ENCODE measurements around the gene PTGDS. TPM values are rescaled to one million over a fixed set of nuclear protein-coding genes. Genes with fewer than 3 reads are reported as not detected.

PTGDS gene
- total RNA-seq, 1 experiment from 2014 or later: 3.6 TPM

- H3K27me3 ChIP-seq (ENCODE audit: insufficient read depth, low read length): no peaks in the 10 kb centered on the region
- no peak overlapping the region for H4K8ac ChIP-seq (replicated peaks; ENCODE audit: insufficient read length, low read depth, low read length)
- no peak overlapping the region for H2BK15ac ChIP-seq (ENCODE audit: low read depth, low read length)
- no peak overlapping the region for H3K23ac ChIP-seq (ENCODE audit: insufficient read length, low read depth, low read length)
- no peak overlapping the region for H2BK12ac ChIP-seq (ENCODE audit: insufficient read length, low read depth, low read length)
- H3K18ac ChIP-seq (ENCODE audit: insufficient read length, low read depth, low read length): no peak overlapping the region
- H3K27me3 Mint-ChIP-seq (ENCODE audit: low read depth): peaks cover 6% of the 10 kb centered on the region; the same call in 1 of the 2 replicates
- H3K4me1 Mint-ChIP-seq: peaks cover 2 to 3% of the 10 kb centered on the region in 2 experiments
- H3T11ph ChIP-seq (ENCODE audit: low read length): no peak overlapping the region
- H3K27ac Mint-ChIP-seq: no peak overlapping the region
- no peak overlapping the region for H4K91ac ChIP-seq (ENCODE audit: insufficient read length, low read depth, low read length)
- H2BK120ac ChIP-seq (ENCODE audit: low read depth, low read length, poor library complexity, severe bottlenecking): no peak overlapping the region
- no peaks in the 10 kb centered on the region for H3K4me1 ChIP-seq (ENCODE audit: insufficient read depth, low read length)
- H2BK20ac ChIP-seq (ENCODE audit: low read depth, low read length, poor library complexity, severe bottlenecking): no peak overlapping the region
- no peak overlapping the region for H3K27ac ChIP-seq (ENCODE audit: insufficient read length, low read depth, low read length)
- no peak overlapping the region for H3K4me2 ChIP-seq (ENCODE audit: insufficient read depth, insufficient read length, low read length)
- H4K20me1 ChIP-seq (ENCODE audit: control insufficient read depth, insufficient read depth, insufficient read length): peaks cover 2% of the 10 kb centered on the region
- no peak for DNase-seq
- no peak overlapping the region for H3K4ac ChIP-seq (ENCODE audit: low read depth, low read length)
- H2BK5ac ChIP-seq (ENCODE audit: insufficient read length, low read length): no peak overlapping the region
- H2AK5ac ChIP-seq (ENCODE audit: insufficient read length, low read length): no peak overlapping the region
- no peaks in the 10 kb centered on the region for H3K9me3 ChIP-seq (ENCODE audit: control insufficient read depth, low read depth, low read length)
- no peaks in the 10 kb centered on the region for H3K79me1 ChIP-seq (ENCODE audit: insufficient read depth, low read depth, low read length, poor library complexity, severe bottlenecking)
- no peak overlapping the region for H4K5ac ChIP-seq (ENCODE audit: insufficient read length, low read depth, low read length)
- H3K4me3 Mint-ChIP-seq: peak overlapping the region in 1 of 2 experiments; percentile 35; a peak in 1 of 5 replicates
- whole genome bisulfite sequencing (ENCODE audit: extremely low coverage, insufficient read length, low lambda C conversion rate): no CpG with 5 or more reads among the region's 44 CpGs
- H3K56ac ChIP-seq (ENCODE audit: insufficient read length, low read depth, low read length): no peak overlapping the region
- no peaks in the 10 kb centered on the region for H3K79me2 ChIP-seq (ENCODE audit: insufficient read depth, low read length)
- no peak overlapping the region for H3K14ac ChIP-seq (ENCODE audit: insufficient read depth, low read length)
- no peak overlapping the region for H2AFZ ChIP-seq (ENCODE audit: low read length)
- TF ChIP-seq CTCF (conservative IDR thresholded peaks at IDR 0.05): no peak
- peaks cover 6% of the 10 kb centered on the region in 2 experiments; a peak in 4 of 5 replicates for H3K9me3 Mint-ChIP-seq
- H3K36me3 Mint-ChIP-seq (ENCODE audit: insufficient read depth in 1 of 3, low read depth in 3 of 3): no peaks in the 10 kb centered on the region; a peak in 1 of 7 replicates
- no peak overlapping the region for H3K9ac ChIP-seq (ENCODE audit: extremely low read depth, insufficient read length, low read length)
- H3K23me2 ChIP-seq (ENCODE audit: insufficient read length, low read depth, low read length, poor library complexity, severe bottlenecking): peaks cover 5% of the 10 kb centered on the region
Observed at GRCh38 chr9:136952876-136953770, 24.2 kb upstream of the PTGDS start.
